Measurements from ENCODE around the gene PILRA.

DNA sequence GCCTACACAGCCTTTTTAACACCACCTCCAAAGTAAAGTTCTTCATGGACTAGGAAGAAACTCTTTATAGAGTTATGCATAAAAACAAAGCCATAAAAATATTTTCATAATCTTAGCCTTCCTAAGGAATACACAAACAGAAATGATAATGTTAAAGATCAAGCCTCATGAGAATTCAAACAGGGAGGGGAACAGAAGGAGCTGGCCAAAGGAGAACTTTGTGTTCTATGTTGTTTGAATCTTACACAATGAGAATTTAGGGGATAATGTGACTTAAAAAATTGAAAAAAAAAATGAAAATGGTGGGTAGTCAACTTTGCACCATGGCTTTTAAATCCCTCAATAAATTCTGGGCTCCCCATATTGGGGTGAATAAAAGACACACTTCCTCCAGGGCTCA, 24.5 kb upstream of the PILRA start:
- TF ChIP-seq CTCF (IDR thresholded peaks at IDR 0.05; ENCODE audit: insufficient read depth, low read length) (no peak), POLR2AphosphoS5 (IDR thresholded peaks at IDR 0.05; ENCODE audit: low read depth) (no peak), SPI1 (IDR thresholded peaks at IDR 0.05; ENCODE audit: borderline replicate concordance, low read depth) (no peak)
- TF ChIP-seq, protein P1, sequence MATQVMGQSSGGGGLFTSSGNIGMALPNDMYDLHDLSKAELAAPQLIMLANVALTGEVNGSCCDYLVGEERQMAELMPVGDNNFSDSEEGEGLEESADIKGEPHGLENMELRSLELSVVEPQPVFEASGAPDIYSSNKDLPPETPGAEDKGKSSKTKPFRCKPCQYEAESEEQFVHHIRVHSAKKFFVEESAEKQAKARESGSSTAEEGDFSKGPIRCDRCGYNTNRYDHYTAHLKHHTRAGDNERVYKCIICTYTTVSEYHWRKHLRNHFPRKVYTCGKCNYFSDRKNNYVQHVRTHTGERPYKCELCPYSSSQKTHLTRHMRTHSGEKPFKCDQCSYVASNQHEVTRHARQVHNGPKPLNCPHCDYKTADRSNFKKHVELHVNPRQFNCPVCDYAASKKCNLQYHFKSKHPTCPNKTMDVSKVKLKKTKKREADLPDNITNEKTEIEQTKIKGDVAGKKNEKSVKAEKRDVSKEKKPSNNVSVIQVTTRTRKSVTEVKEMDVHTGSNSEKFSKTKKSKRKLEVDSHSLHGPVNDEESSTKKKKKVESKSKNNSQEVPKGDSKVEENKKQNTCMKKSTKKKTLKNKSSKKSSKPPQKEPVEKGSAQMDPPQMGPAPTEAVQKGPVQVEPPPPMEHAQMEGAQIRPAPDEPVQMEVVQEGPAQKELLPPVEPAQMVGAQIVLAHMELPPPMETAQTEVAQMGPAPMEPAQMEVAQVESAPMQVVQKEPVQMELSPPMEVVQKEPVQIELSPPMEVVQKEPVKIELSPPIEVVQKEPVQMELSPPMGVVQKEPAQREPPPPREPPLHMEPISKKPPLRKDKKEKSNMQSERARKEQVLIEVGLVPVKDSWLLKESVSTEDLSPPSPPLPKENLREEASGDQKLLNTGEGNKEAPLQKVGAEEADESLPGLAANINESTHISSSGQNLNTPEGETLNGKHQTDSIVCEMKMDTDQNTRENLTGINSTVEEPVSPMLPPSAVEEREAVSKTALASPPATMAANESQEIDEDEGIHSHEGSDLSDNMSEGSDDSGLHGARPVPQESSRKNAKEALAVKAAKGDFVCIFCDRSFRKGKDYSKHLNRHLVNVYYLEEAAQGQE (IDR thresholded peaks at IDR 0.05; ENCODE audit: insufficient replicate concordance, low read depth) = no peak
